Inflammatory macrophage treated with lipopolysaccharide for 1 hour (primary cell): Measurements from ENCODE around the gene BABAM2.
"Not testable (repeated sequence)": the region's sequence is repeated elsewhere in the genome, so short reads cannot be mapped to it uniquely, and the experiment has no call there.

ENCODE experiments used
- DNase-seq, 2 donors: peaks; one replicate each; pipeline ENCODE4 v3.0.0-alpha.2; 2020 to 2022

BABAM2 gene

DNA sequence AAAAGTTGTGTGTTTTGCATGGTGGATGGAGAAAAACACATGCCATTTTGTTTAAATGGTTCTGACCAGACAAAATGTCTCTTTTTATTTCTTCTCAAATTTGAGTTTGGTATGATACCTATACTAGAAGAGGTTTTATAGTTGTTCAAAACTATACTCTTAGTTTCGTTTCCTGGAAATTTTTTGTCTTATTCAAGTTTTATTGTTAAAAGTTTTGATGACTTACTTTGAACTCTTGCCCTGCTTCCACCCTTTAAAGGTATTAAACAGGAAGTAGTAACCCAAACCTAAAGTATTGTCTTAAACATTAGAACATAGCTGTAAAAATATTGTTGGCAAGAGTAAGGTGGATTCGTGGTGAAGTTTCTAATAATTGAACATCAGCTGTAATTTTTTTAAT is 98.2 kb downstream of the BABAM2 start:
- no peak for DNase-seq

DNA sequence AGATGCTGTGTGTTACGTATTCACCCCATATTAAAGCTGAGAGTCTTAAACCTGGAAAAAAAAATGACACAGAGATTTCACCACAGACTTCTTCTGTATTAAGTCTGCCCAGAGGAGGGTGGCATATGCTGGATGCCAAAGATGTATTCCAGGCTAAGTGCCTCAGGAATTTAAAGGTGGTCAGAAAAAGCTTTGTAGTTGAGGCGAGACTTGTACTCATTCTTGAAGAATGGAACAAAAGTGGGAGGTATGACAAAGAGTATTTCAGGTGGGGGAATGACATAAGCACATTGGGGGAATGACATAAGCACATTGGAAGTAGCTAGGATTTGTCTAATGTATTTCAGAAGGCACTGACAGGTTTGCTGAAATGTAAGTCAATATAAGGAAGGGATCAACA is 98.6 kb downstream of the BABAM2 start:
- no peak for DNase-seq

DNA sequence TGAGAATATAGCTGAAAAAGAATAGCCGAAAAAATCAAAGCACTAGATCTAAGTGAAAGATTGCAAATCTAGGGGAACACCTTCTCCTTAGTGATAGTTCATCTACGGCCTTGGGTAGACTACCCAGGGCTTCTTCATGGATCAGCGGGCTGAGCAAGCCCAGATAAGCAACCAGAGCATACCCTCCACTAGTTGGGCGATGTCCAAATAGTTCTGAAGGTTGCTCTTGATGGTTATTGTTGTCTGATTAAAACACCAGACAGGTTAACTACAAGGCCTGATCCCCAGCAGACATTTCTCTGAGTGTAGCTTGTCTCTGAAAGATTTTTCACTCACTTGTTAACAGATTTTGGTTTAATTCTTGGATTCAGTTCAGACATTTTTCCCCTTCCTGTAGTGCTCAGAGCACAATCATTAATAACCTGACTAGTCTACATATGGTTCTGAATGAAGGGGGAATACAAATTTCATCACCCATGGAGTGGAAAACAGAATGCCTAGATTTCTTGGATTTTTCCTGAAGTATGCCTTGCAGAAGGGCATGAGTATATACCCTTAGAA is 99.6 kb downstream of the BABAM2 start:
- no peak for DNase-seq

DNA sequence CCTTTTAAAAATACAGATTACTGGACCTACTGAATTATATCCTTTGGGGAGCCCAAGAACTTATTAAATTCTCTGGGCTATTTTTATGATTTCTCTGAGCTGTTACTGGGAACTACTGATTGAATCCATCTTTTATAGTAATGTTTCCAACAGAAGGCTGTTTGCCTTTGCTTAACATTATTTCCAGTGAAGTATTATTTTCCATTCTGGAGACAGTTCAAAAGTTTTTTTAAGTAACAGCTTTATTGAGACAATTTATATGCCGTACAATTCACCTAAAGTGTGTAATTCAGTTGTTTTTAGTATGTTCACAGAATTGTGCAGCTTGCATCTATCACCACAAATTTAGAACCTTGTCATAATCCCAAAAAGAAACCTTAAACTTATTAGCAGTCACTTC is 100.6 kb downstream of the BABAM2 start:
- DNase-seq, result no peak

DNA sequence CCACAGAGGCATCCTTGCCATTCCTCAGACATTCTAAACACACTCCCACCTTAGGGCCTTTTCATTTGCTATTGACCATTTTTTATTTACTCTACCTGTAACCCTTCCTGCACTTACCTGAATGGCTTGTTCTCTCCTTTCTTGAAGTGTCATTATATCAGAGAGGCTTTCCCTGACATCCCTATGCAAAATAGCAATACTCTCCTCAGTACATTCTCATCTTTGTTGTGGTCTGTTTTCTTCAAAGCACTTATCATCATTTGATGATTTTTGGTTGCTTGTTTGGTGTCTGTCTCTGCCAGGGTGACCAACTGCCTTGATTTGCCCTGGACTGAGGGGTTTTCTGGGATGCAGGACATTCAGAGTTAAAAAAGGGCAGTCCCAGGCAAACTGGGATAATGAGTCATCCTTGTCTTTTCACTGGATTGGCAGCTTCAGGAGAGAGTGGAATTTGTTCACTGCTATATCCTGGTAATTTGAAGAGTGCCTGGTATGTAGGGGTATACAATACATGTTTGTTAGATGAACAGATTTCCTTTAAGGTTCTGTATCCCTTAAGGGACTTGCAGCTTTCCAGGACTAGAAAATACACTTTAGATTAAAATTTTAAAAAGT is 102.4 kb downstream of the BABAM2 start:
- no peak for DNase-seq

DNA sequence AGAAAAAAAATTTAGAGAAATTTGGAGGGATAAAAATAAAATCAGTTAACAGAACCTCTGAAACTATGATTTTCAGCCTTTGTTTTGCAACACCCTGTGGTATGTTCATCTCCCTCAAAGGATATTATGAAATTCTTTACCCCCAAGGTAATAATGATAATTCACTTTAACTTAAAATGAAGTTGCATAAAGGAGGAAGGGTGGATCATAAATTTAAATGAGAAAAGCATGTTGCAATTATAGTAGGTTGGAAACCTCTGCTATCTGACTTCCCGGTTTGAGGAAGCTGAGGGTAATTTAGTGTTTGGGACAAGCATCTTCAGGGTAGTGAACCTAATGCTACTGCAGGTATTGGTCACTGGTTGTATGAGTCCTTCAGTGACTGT is 102.9 kb downstream of the BABAM2 start:
- DNase-seq, result peak; percentile 6 to 20

DNA sequence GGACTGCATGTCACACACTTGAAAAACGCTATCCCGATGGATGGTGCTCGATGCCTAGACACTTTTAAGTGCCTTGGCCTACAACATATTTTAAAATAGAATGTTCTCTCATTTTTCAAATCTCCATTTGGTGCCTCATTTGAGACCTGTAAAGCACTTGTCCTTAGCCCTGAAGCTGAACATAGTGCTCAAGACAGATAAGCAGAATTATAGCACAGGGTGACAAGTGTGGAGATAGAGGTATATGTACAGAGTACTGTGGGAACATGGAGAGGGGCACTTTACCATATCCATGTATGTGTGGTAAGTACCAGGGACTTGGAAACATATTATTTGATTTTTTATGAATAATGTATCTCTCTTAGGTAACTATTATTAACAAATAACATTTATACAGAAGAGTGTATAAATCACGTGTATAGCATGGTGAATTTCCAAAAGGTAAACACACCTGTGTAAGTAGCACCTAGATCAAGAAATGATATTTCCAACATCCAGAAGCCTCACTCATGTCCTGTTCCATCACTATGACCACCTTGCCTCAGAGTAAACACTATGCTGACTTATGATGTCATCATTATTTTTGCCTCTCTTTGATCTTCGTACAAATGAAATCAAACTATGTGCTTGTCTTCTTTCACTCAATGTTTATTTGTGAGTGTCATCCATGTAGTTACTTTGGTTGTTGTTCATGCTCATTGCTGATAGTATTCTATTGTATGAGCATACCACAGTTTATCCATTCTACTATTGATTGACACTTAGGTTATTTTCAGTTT is 103.6 kb downstream of the BABAM2 start:
- no peak for DNase-seq

DNA sequence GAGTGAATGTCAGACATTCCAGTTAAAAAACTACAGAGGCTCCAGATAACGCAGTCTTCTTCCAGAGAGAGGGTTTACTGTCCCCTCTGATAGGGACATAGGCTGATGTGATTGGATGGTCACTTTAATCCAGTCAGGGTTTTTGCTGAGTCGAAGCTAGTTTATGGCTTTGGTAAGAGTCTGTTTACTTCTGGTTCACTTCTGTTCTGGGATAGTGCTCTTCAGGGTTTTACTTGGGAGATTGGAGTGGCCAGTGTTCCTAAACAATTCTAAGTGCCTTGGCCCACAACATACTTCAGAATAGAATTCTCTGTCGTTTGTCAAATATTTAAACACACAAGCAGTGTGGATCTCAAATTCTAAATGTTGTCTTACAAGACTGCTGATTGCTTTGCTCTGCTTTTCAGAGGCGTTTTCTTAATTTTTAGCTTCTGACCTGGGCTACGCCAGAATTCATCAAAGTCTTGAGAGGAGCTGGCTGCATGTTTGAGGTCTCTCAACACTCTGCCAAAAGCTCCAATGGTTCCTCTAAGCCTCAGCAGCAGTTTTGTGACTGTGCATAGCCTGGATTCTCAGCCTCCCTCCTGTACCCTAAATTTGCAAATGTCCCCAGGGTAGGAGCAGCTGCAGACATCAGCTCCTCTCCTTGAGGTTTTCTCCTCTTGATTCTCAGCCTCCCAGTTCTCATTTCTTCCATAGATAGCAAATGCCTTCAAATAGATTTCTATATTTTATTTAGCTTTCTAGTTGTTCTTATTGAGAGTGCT is 105.8 kb downstream of the BABAM2 start:
- DNase-seq, result no peak

DNA sequence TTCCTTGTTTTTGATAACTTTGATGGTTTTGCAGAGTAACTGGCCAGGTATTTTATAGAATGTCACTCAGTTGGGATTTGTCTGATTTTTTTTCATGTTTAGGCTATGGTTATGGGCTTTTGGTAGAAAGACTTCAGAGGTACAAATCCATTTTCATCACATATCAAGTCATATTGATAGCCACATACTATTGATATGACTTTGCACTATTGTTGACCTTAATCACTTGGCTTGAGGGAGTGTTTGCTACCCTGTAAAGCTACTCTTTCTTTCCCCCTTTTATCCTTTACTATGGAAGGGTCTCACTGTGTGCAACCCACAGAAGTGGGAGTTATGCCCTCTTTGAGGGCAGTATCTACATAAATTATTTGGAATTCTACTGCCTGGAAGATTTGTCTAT is 109.8 kb downstream of the BABAM2 start:
- no peak for DNase-seq

DNA sequence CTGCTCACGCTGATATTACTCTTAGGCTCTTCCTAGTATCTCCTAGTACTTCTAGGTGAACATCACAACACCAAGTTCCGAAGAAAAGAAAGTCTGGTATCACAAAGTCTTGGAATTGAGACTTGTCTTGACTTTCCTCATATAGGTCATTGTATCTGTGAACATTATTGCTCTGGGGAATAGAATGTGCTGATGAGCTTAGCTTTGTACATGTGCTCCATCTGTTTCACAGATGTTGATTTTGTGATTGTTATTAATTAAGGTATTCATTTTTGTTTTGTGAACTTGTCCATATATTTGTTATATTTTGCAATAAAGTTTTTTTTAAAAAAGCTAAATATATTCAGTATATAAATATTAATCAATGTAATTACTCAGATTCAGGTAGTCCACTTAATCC is 111.7 kb downstream of the BABAM2 start:
- no peak for DNase-seq

DNA sequence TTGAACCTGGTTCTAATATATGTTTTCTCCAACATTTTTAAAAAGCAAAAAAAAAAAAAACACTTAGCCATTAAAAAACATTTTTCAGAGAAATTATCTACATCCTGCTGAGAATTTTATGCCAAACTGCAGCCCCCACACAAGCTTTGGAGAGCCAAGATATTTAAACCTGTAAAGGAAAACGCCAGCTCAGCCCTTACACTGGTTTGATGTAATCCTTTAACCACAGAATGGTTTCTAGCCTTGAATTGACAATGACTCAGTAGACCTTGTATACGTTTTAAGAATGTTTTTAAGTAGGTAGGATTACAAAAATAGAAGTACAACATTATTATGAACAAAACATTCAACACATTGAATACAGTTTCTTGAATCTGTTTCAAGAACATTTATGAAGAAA is 113.6 kb downstream of the BABAM2 start:
- no peak for DNase-seq

DNA sequence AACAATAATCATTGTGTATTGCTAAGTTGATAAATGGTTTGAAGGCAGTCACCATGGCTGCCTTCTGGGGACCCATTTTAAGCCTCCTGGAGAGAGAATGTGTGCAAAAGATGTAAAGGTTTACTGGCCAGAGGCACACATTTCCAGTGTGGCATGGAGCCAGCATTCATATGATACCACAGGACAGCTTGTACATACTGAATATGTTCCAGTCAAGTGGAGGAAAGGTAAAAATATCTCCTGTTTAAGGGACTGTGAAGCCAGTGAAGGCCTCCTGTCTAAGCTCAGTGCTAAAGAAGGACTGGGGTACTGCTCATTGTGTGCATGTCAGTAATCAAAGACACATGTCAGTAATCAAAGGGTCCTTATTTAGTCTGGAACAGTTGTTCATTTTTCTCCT is 119.2 kb downstream of the BABAM2 start:
- DNase-seq, result no peak

DNA sequence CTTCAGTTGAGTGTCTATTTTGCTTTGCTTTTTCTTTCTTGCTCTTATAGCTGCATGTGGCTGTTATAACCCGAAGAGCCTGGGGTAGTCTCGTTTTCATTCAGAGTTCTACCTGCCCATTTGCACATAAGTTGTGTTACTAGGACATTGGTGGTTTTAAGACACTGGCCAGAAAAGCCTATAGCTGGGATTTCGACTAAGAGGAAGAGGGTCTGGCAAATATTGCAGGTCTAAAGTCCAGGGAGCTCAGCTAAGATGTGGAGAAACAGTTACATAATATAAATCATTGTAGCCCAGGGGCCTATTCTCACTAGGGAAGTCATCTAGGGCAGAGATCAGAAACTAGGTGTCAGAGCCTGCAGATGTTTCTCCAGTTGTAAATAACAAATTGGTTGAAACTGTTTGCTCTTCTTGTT is 120.8 kb downstream of the BABAM2 start:
- DNase-seq, result no peak

DNA sequence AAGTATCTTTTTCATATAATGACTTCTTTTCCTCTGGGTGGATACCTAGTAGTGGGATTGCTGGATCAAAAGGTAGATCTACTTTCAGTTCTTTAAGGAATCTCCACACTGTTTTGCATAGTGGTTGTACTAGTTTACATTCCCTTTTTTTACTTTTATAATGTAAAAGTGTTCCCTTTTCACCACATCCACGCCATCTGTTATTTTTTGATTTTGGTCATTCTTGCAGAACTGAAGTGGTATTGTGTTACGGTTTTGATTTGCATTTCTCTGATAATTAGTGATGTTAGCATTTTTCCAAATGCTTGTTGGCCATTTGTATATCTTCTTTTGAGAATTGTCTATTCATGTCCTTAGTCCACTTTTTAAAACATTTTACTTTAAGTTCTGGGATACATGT is 127.9 kb downstream of the BABAM2 start:
- not testable (repeated sequence) for DNase-seq

DNA sequence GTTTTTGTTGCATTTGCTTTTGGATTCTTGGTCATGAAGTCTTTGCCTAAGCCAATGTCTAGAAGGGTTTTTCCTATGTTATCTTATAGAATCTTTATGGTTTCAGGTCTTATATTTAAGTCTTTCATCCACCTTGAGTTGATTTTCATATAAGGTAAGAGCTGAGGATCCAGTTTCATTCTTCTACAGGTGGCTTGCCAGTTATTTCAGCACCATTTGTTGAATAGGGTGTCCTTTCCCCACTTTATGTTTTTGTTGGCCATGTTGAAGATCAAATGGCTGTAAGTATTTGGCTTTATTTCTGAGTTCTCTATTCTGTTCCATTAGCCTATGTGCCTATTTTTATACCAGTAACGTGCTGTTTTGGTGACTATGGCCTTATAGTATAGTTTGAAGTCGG is 129.0 kb downstream of the BABAM2 start:
- DNase-seq, result not testable (repeated sequence)

DNA sequence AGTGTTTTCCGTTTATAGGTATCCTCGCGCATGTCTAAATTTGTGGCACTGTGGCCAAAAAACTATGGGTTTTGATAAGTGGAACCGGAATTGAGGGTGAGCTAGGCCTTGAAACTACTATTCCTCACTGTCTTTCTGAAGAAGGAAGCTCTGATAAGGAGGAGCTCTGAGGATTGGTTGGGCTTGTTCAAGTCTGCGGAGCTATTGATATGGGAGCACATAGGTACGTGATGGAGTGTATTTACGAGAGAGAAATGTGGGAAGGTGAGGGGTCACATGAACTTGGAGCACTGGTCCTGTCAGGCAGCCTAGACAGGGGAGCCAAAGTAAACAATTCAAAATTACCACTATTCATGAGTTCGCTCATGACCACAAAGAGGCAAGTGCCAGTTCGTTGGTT is 131.4 kb downstream of the BABAM2 start:
- DNase-seq, result no peak

DNA sequence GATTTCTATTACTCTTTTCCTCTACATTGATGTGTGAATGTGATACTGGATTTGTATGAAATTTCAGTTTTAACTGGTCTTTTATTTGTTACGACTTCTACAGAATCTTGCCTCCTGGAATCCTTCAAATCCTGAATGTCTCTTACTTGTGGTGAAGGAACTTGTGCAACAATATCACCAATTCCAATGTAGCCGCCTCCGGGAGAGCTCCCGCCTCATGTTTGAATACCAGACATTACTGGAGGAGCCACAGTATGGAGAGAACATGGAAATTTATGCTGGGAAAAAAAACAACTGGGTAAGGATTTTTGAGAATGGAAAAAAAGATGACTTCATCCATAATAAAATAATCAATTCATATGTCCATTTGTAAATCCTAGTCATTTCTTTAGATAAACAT is 134.6 kb downstream of the BABAM2 start:
- DNase-seq, result no peak

DNA sequence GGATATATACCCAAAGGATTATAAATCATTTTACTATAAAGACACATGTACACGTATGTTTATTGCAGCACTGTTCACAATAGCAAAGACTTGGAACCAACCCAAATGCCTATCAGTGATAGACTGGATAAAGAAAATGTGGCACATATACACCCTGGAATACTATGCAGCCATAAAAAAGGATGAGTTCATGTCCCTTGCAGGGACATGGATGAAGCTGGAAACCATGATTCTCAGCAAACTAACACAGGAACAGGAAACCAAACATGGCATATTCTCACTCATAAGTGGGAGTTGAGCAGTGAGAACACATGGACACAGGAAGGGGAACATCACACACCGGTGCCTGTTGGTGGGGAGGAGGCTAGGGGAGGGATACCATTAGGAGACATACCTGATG is 135.7 kb downstream of the BABAM2 start:
- not testable (repeated sequence) for DNase-seq

DNA sequence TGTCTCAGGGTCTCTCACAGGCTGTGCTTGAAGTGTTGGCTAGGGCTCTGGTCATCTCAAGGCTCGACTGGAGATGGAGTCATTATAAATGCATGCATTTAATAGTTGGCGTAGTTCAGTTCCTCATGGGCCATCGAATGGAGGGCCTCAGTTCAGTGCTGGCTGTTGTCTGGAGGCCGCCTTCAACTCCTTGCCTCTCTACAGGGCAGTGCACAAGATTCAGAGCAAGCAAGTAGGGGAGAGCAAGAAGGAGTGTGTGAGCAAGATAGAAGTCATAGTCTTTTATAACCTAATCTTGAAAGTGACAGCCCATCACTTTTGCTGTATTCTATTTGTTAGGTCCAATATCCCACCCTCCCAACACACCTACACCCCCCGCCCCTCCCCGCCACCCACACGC is 137.5 kb downstream of the BABAM2 start:
- no peak for DNase-seq

DNA sequence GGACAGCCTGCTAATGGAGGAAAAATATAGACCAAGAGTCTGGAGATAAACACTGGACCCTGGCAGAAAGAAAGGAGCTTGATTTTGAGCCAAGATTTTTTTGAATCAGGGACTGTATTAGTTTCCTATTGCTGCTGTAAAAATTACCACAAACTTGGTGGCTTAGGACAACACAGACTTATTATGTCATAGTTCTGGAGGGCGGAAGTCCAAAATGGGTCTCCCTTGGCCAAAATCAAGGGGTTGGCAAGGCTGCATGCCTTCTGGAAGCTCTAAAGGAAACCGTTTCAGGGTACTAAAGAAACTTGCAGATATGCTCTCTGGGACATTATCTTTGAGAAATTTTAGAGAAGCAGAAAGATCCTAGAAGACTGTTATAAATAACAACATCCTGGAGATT is 140.1 kb downstream of the BABAM2 start:
- DNase-seq, result no peak

DNA sequence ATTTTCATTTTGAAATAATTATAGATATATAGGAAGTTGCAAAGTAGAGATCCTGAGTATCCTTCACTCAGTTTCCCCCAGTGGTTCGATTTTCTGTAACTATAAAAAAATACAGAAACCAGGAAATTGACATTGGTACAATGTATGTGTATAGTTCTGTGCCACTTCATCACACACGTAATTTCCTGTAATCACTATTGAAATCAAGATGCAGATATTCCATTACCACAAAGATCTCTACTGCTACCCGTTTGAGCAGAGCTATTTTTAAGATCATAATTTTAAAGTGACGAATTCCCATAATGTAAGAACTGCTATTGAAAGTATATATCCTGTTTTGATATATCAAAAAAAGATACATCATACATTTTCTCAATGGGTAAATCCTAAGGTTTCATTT is 142.3 kb downstream of the BABAM2 start:
- no peak for DNase-seq

DNA sequence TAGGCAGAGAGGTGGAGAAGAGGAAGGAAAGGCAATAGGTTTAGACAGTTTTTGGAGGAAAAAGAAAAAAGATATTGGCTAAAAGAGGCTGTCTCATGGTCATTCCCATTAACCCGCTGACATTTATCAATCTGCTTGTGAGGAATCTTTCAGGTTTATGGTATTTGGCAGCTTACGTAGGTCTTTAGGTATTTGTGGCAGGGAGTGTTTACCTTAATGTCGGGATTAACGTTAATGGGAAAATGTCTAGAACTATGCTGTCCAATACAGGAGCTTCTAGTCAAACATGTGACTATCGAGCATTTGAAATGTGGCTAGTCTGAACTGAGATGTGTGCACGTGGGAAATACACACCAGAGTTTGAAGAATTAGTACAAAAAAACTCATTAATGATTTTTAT is 144.2 kb downstream of the BABAM2 start:
- no peak for DNase-seq

DNA sequence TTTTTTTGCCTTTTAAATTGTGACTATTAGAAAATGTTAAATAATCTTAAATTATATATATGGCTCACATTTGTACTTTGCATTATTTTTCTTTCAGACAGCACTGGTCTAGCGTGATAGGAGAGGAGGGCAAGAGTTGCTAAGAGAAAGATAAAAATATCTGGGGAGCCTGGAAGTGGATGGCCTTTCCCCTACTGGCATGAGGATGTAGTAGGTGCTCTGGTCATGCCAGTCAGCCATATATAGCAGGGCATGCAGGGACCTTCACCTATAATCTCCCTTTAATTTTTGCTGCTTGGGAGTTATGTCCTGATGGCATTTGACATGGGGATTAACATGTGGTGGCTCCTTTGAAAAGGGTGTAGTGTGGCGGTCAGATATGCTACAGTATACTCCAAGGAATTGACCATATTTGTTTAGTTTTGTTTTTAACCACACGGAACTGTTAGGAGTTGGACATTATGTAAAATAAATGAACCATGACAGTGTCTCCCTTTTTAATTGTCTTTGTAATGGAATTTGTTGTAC is 144.7 kb downstream of the BABAM2 start:
- no peak for DNase-seq

DNA sequence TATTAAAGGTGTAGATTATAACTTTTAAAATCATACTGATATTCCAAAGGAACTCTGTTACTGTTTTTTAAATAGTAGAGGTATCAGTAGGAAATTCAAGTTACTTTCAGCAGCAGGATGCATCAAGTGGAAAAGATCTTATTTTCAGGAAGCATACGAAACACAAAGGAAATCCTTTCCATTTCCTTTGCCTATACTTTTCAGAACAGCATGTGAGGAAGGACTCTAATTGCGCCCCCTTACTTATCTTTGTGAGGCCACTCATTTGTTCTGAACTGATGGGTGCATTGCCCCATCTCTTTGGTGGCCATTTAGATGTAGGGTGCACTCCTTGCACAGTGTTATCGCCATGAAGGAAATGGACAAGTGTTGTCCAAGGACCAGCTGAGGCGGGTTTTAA is 145.3 kb downstream of the BABAM2 start:
- DNase-seq, result no peak
